ENCODE results near the gene BCO1.
A peak's percentile ranks its signal among the peaks of the same experiment; 100 is the strongest.

The BCO1 gene

DNA sequence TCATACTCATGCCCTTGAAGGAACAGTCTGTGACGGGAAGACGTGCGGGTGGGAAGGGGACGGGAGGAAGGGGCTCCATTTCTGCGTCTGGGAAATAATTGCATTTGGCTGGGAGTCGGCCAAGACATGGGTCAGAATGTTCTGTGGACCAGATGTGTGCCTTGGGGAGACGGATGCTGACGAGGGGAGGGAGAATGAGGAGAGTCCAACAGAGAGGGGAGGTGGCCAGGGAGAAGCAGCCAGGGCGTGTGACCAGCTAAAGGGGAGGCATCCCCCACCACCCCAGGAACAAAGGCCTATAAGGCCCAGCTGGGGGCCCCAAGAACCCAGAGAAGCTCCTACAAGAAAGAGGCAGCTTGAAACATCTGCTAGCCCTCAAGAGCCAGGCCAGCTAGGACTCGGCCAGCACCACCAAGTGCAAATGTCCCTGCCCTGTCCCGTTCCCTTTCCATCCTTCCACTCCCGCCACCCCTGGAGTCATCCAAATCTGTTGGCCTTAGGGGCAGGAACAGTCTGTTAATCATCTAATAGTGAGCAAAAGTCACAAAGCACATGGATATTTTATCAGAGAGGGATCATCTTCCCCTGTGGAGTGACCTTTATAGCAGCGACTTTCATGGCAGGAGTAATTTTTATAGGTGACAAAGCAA lies 42.5 kb upstream of the BCO1 start:
- Histone ChIP-seq H3K4me1 (ENCODE audit: control insufficient read depth in 2 of 2, insufficient read depth in 1 of 2, low read depth in 1 of 2, low read length in 2 of 2) (no peaks in the 10 kb centered on the region), H2AK5ac (ENCODE audit: low read depth, low read length) (no peak overlapping the region), H3K23ac (ENCODE audit: low read depth, low read length, poor library complexity) (no peak overlapping the region), H3K4ac (ENCODE audit: low read length) (no peak overlapping the region), H3K9me3 (replicated peaks in 1 of 2; ENCODE audit: control insufficient read depth in 2 of 2, insufficient read depth in 1 of 2, low read depth in 1 of 2, low read length in 2 of 2) (no peaks in the 10 kb centered on the region), H3K36me3 (replicated peaks in 1 of 2; ENCODE audit: control insufficient read depth in 2 of 2, insufficient read depth in 2 of 2, low read length in 2 of 2) (no peaks in the 10 kb centered on the region), H2BK12ac (ENCODE audit: low read length) (no peak overlapping the region), H2BK120ac (ENCODE audit: low read depth, low read length) (no peak overlapping the region), H3K9ac (ENCODE audit: low read depth, low read length, poor library complexity) (no peak overlapping the region), H2BK5ac (ENCODE audit: low read length) (peak overlapping the region; percentile 49), H3K27me3 (ENCODE audit: control insufficient read depth in 3 of 3, insufficient read depth in 3 of 3, low read depth in 1 of 3, low read length in 3 of 3) (no peaks in the 10 kb centered on the region), H4K8ac (ENCODE audit: low read depth, low read length) (no peak overlapping the region), H3K79me1 (ENCODE audit: low read depth, low read length) (no peaks in the 10 kb centered on the region), H3K4me2 (ENCODE audit: insufficient read depth, low read length, poor library complexity, severe bottlenecking) (no peak overlapping the region), H3K27ac (replicated peaks; ENCODE audit: low read length) (no peak overlapping the region), H2AFZ (ENCODE audit: low read length) (no peak overlapping the region), H3K18ac (ENCODE audit: low read length) (peak overlapping the region; percentile 79), H3K4me3 (ENCODE audit: low read length in 2 of 2) (no peak overlapping the region), H3K14ac (ENCODE audit: low read length) (no peak overlapping the region), H4K91ac (ENCODE audit: low read depth, low read length, poor library complexity) (no peak overlapping the region), H2BK15ac (ENCODE audit: low read length) (peak overlapping the region; percentile 46)
- no CpG with 5 or more reads among the region's 13 CpGs for WGBS, 2 donors (ENCODE audit: extremely low coverage in 2 of 2, insufficient read length in 2 of 2, insufficient replicate concordance in 1 of 2)
- no peak for DNase-seq (ENCODE audit: low spot score)

GRCh38 chr16:81198635-81199034 lies 39.9 kb upstream of the BCO1 start:
- H3K9me3 ChIP-seq (replicated peaks in 1 of 2; ENCODE audit: control insufficient read depth in 2 of 2, insufficient read depth in 1 of 2, low read depth in 1 of 2, low read length in 2 of 2): no peaks in the 10 kb centered on the region
- no CpG with 5 or more reads among the region's 9 CpGs for WGBS, 2 donors (ENCODE audit: extremely low coverage in 2 of 2, insufficient read length in 2 of 2, insufficient replicate concordance in 1 of 2)
- no peaks in the 10 kb centered on the region for H3K79me1 ChIP-seq (ENCODE audit: low read depth, low read length)
- H3K18ac ChIP-seq (ENCODE audit: low read length): no peak overlapping the region
- no peaks in the 10 kb centered on the region for H3K4me1 ChIP-seq (ENCODE audit: control insufficient read depth in 2 of 2, insufficient read depth in 1 of 2, low read depth in 1 of 2, low read length in 2 of 2)
- no peak overlapping the region for H2BK120ac ChIP-seq (ENCODE audit: low read depth, low read length)
- H2BK5ac ChIP-seq (ENCODE audit: low read length): no peak overlapping the region
- peak overlapping the region; percentile 7 for H2AFZ ChIP-seq (ENCODE audit: low read length)
- no peaks in the 10 kb centered on the region for H3K36me3 ChIP-seq (replicated peaks in 1 of 2; ENCODE audit: control insufficient read depth in 2 of 2, insufficient read depth in 2 of 2, low read length in 2 of 2)
- peak overlapping the region; percentile 30 for H2BK15ac ChIP-seq (ENCODE audit: low read length)
- H3K27me3 ChIP-seq (ENCODE audit: control insufficient read depth in 3 of 3, insufficient read depth in 3 of 3, low read depth in 1 of 3, low read length in 3 of 3): no peaks in the 10 kb centered on the region
- peak overlapping the region; percentile 10 for H2AK5ac ChIP-seq (ENCODE audit: low read depth, low read length)
- no peak overlapping the region for H4K8ac ChIP-seq (ENCODE audit: low read depth, low read length)
- no peak overlapping the region for H3K4ac ChIP-seq (ENCODE audit: low read length)
- no peak for DNase-seq (ENCODE audit: low spot score)
- H3K4me2 ChIP-seq (ENCODE audit: insufficient read depth, low read length, poor library complexity, severe bottlenecking): no peak overlapping the region
- no peak overlapping the region for H2BK12ac ChIP-seq (ENCODE audit: low read length)
- no peak overlapping the region for H3K27ac ChIP-seq (replicated peaks; ENCODE audit: low read length)
- H3K4me3 ChIP-seq (ENCODE audit: low read length in 2 of 2): no peak overlapping the region
- H3K23ac ChIP-seq (ENCODE audit: low read depth, low read length, poor library complexity): no peak overlapping the region
- no peak overlapping the region for H3K14ac ChIP-seq (ENCODE audit: low read length)
- H3K9ac ChIP-seq (ENCODE audit: low read depth, low read length, poor library complexity): no peak overlapping the region
- H4K91ac ChIP-seq (ENCODE audit: low read depth, low read length, poor library complexity): no peak overlapping the region

DNA sequence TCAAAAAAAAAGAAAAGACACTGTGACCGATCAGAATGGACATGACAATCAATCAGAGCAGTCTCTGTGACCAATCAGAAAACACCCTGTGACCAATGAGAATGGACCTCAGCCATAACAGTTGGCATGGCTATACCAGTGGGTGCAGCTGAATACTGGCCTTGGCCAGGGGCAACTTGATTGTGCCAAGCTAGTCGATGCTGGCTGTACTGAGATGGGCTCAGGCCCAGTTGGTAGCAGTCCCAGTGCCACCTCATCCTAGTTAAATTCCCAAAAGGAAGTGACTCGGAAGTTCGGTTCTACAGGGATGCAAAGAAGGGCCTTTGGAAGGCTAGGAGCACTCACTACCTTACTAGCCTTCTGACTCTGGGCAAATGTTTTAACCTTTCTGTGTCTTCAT lies 37.2 kb upstream of the BCO1 start:
- Histone ChIP-seq H2BK12ac (ENCODE audit: low read length) (no peak overlapping the region), H3K79me1 (ENCODE audit: low read depth, low read length) (no peaks in the 10 kb centered on the region), H3K9ac (ENCODE audit: low read depth, low read length, poor library complexity) (no peak overlapping the region), H2BK15ac (ENCODE audit: low read length) (no peak overlapping the region), H2BK120ac (ENCODE audit: low read depth, low read length) (no peak overlapping the region), H2BK5ac (ENCODE audit: low read length) (no peak overlapping the region), H3K23ac (ENCODE audit: low read depth, low read length, poor library complexity) (no peak overlapping the region), H3K18ac (ENCODE audit: low read length) (no peak overlapping the region), H3K9me3 (replicated peaks in 1 of 2; ENCODE audit: control insufficient read depth in 2 of 2, insufficient read depth in 1 of 2, low read depth in 1 of 2, low read length in 2 of 2) (no peaks in the 10 kb centered on the region), H2AFZ (ENCODE audit: low read length) (no peak overlapping the region), H2AK5ac (ENCODE audit: low read depth, low read length) (no peak overlapping the region), H4K8ac (ENCODE audit: low read depth, low read length) (no peak overlapping the region), H3K4me3 (ENCODE audit: low read length in 2 of 2) (peak overlapping the region in 1 of 2 donors; percentile 37), H3K14ac (ENCODE audit: low read length) (no peak overlapping the region), H3K4ac (ENCODE audit: low read length) (no peak overlapping the region), H3K36me3 (replicated peaks in 1 of 2; ENCODE audit: control insufficient read depth in 2 of 2, insufficient read depth in 2 of 2, low read length in 2 of 2) (no peaks in the 10 kb centered on the region), H4K91ac (ENCODE audit: low read depth, low read length, poor library complexity) (no peak overlapping the region), H3K4me1 (ENCODE audit: control insufficient read depth in 2 of 2, insufficient read depth in 1 of 2, low read depth in 1 of 2, low read length in 2 of 2) (peaks cover 0 to 2% of the 10 kb centered on the region in 2 donors), H3K4me2 (ENCODE audit: insufficient read depth, low read length, poor library complexity, severe bottlenecking) (no peak overlapping the region), H3K27me3 (ENCODE audit: control insufficient read depth in 3 of 3, insufficient read depth in 3 of 3, low read depth in 1 of 3, low read length in 3 of 3) (peaks cover 0 to 3% (median 0%) of the 10 kb centered on the region in 3 experiments), H3K27ac (replicated peaks; ENCODE audit: low read length) (no peak overlapping the region)
- no peak for DNase-seq (ENCODE audit: low spot score)
- WGBS, 2 donors (ENCODE audit: extremely low coverage in 2 of 2, insufficient read length in 2 of 2, insufficient replicate concordance in 1 of 2): no CpG with 5 or more reads among the region's 4 CpGs

- H2AFZ ChIP-seq (ENCODE audit: low read length): no peak overlapping the region
- H3K4ac ChIP-seq (ENCODE audit: low read length): no peak overlapping the region
- no peak overlapping the region for H3K4me2 ChIP-seq (ENCODE audit: insufficient read depth, low read length, poor library complexity, severe bottlenecking)
- no peak overlapping the region for H3K9ac ChIP-seq (ENCODE audit: low read depth, low read length, poor library complexity)
- no peak overlapping the region for H4K8ac ChIP-seq (ENCODE audit: low read depth, low read length)
- no peak overlapping the region for H3K14ac ChIP-seq (ENCODE audit: low read length)
- DNase-seq (ENCODE audit: low spot score): peak; percentile 49
- no peak overlapping the region for H2AK5ac ChIP-seq (ENCODE audit: low read depth, low read length)
- H2BK120ac ChIP-seq (ENCODE audit: low read depth, low read length): no peak overlapping the region
- H4K91ac ChIP-seq (ENCODE audit: low read depth, low read length, poor library complexity): no peak overlapping the region
- H3K4me1 ChIP-seq (ENCODE audit: control insufficient read depth in 2 of 2, insufficient read depth in 1 of 2, low read depth in 1 of 2, low read length in 2 of 2): peaks cover 0 to 2% of the 10 kb centered on the region in 2 donors
- no peak overlapping the region for H3K4me3 ChIP-seq (ENCODE audit: low read length in 2 of 2)
- no peaks in the 10 kb centered on the region for H3K79me1 ChIP-seq (ENCODE audit: low read depth, low read length)
- H3K36me3 ChIP-seq (replicated peaks in 1 of 2; ENCODE audit: control insufficient read depth in 2 of 2, insufficient read depth in 2 of 2, low read length in 2 of 2): no peaks in the 10 kb centered on the region
- H3K9me3 ChIP-seq (replicated peaks in 1 of 2; ENCODE audit: control insufficient read depth in 2 of 2, insufficient read depth in 1 of 2, low read depth in 1 of 2, low read length in 2 of 2): no peaks in the 10 kb centered on the region
- H2BK15ac ChIP-seq (ENCODE audit: low read length): no peak overlapping the region
- no peak overlapping the region for H3K18ac ChIP-seq (ENCODE audit: low read length)
- no CpG with 5 or more reads among the region's 14 CpGs for WGBS, 2 donors (ENCODE audit: extremely low coverage in 2 of 2, insufficient read length in 2 of 2, insufficient replicate concordance in 1 of 2)
- peaks cover 0 to 11% (median 0%) of the 10 kb centered on the region in 3 experiments for H3K27me3 ChIP-seq (ENCODE audit: control insufficient read depth in 3 of 3, insufficient read depth in 3 of 3, low read depth in 1 of 3, low read length in 3 of 3)
- H2BK12ac ChIP-seq (ENCODE audit: low read length): no peak overlapping the region
- H3K27ac ChIP-seq (replicated peaks; ENCODE audit: low read length): no peak overlapping the region
- no peak overlapping the region for H2BK5ac ChIP-seq (ENCODE audit: low read length)
- H3K23ac ChIP-seq (ENCODE audit: low read depth, low read length, poor library complexity): no peak overlapping the region
These were observed 33.5 kb upstream of the BCO1 start for GRCh38 chr16:81204798-81205680.
